B cell (primary cell): ENCODE results near the gene KRT5. TPM values are rescaled to one million over a fixed set of nuclear protein-coding genes. Genes with fewer than 3 reads are reported as not detected.

Source experiments
- ATAC-seq: fragments of 200-7000 bp; cut with Tn5 transposase; one replicate; pipeline ENCODE4 v1.10.0; 2021; ENCODE audit warnings: low read depth, mild to moderate bottlenecking, moderate number of reproducible peaks, moderate library complexity
- CTCF ChIA-PET: fragments of 350-600 bp; sonication (Branson Sonifier 250); formaldehyde crosslinking; loops from one replicate; lab custom pipeline; 2021; ENCODE audit warnings: antibody characterized with exemption, inconsistent platforms; lab: Charles Lee
- POLR2A ChIA-PET: fragments of 350-600 bp; sonication (Branson Sonifier 250); formaldehyde crosslinking; loops from one replicate; lab custom pipeline; 2021; ENCODE audit warnings: antibody characterized with exemption; lab: Charles Lee
- DNase-seq: peaks from one replicate; pipeline ENCODE4 v3.0.0; 2013
- H2AFZ ChIP-seq: 2 replicates; pipeline ENCODE4 v1.6.1; 2012; ENCODE audit warnings: mild to moderate bottlenecking, low read depth, low read length; ENCODE audit not compliant: insufficient read depth, poor library complexity, severe bottlenecking
- H3K27ac ChIP-seq, 2 donors: 1 replicate in 1 of 2; 2 replicates in 1 of 2; pipeline ENCODE4 v1.5.1; 2012 to 2013; ENCODE audit warnings: low read length in 2 of 2, mild to moderate bottlenecking in 2 of 2, moderate library complexity in 1 of 2
- H3K27me3 ChIP-seq, 4 experiments: fragments of 200-600 bp in 1 of 4; sonication (generic) in 1 of 4; replicated peaks in 1 of 4; 1 replicate in 2 of 4; 2 replicates in 2 of 4; pipeline versions ENCODE4 v1.6.1 to v1.7.0; 2013 to 2016; ENCODE audit warnings: low read length in 3 of 4, mild to moderate bottlenecking in 2 of 4, mixed read lengths in 1 of 4, moderate library complexity in 1 of 4; ENCODE audit not compliant: insufficient read depth in 4 of 4, control insufficient read depth in 3 of 4; ENCODE audit errors: control extremely low read depth in 1 of 4
- H3K36me3 ChIP-seq, 2 experiments: replicated peaks in 1 of 2; 1 replicate in 1 of 2; 2 replicates in 1 of 2; pipeline versions ENCODE4 v1.6.1 to v1.7.1; 2013; ENCODE audit warnings: low read length in 1 of 2; ENCODE audit not compliant: insufficient read depth in 2 of 2, control insufficient read depth in 1 of 2; ENCODE audit errors: control extremely low read depth in 1 of 2, extremely low read depth in 1 of 2
- H3K4me1 ChIP-seq, 2 donors: fragments of 200-600 bp in 1 of 2; sonication (generic) in 1 of 2; 1 replicate in 1 of 2; 2 replicates in 1 of 2; pipeline versions ENCODE4 v1.5.1 to v1.6.1; 2013 to 2017; ENCODE audit warnings: low read length in 2 of 2; ENCODE audit not compliant: control insufficient read depth in 2 of 2, insufficient read depth in 2 of 2
- H3K4me2 ChIP-seq: replicated peaks from 2 replicates; pipeline ENCODE3; 2012; ENCODE audit warnings: mild to moderate bottlenecking, low read depth, low read length; ENCODE audit not compliant: poor library complexity, severe bottlenecking
- H3K4me3 ChIP-seq, 5 experiments: fragments of 200-600 bp in 1 of 5; sonication (generic) in 1 of 5; 1 replicate in 3 of 5; 2 replicates in 2 of 5; pipeline versions ENCODE4 v1.5.1 to v1.7.0; 2011 to 2016; ENCODE audit warnings: low read length in 4 of 5, mild to moderate bottlenecking in 4 of 5, low read depth in 2 of 5, control low read depth in 1 of 5, moderate library complexity in 1 of 5; ENCODE audit not compliant: insufficient read depth in 1 of 5; ENCODE audit errors: control extremely low read depth in 1 of 5, extremely low read depth in 1 of 5
- H3K79me2 ChIP-seq: fragments of 200-600 bp; sonication (generic); one replicate; pipeline ENCODE4 v1.6.0; 2016; ENCODE audit warnings: low read length; ENCODE audit not compliant: control insufficient read depth, insufficient read depth
- H3K9ac ChIP-seq: fragments of 200-600 bp; sonication (generic); 2 replicates; pipeline ENCODE4 v1.6.1; 2017; ENCODE audit warnings: mild to moderate bottlenecking, low read length, moderate library complexity
- H3K9me3 ChIP-seq, 3 donors: one replicate each; pipeline versions ENCODE4 v1.6.1 to v1.7.1; 2013; ENCODE audit warnings: low read length in 2 of 3; ENCODE audit not compliant: control insufficient read depth in 2 of 3, insufficient read depth in 1 of 3; ENCODE audit errors: control extremely low read depth in 1 of 3
- H4K20me1 ChIP-seq: 2 replicates; pipeline ENCODE4 v1.6.0; 2012; ENCODE audit warnings: mild to moderate bottlenecking, low read length; ENCODE audit not compliant: insufficient read depth, control insufficient read depth, poor library complexity, severe bottlenecking
- H3K27ac Mint-ChIP-seq: one replicate; pipeline ENCODE4 v1.8.0; 2021; ENCODE audit warnings: mixed read lengths
- H3K27me3 Mint-ChIP-seq: one replicate; pipeline ENCODE4 v1.8.0; 2021; ENCODE audit warnings: mixed read lengths
- H3K4me1 Mint-ChIP-seq: one replicate; pipeline ENCODE4 v1.8.0; 2021; ENCODE audit warnings: mixed read lengths
- H3K4me3 Mint-ChIP-seq: one replicate; pipeline ENCODE4 v1.8.0; 2021; ENCODE audit warnings: mixed read lengths
- H3K9me3 Mint-ChIP-seq: one replicate; pipeline ENCODE4 v1.8.0; 2022; ENCODE audit warnings: mixed read lengths; ENCODE audit not compliant: insufficient read depth
- CTCF ChIP-seq: fragments of 200-600 bp; IDR thresholded peaks from one replicate; pipeline ENCODE4 v1.8.0; 2022; ENCODE audit warnings: antibody characterized with exemption, mild to moderate bottlenecking
- EZH2 ChIP-seq: IDR thresholded peaks from 2 replicates; pipeline ENCODE4 v1.6.1; 2012; ENCODE audit warnings: borderline replicate concordance, low read depth, mild to moderate bottlenecking, moderate library complexity, low read length; ENCODE audit not compliant: insufficient read depth, poor library complexity, severe bottlenecking
- WGBS: methylation state at CpG from one replicate; pipeline ENCODE4 v1.1.5; 2013; ENCODE audit warnings: missing lambda C conversion rate; ENCODE audit not compliant: insufficient coverage; 5-methylcytosine and 5-hydroxymethylcytosine counted together
- intact Hi-C: fragments of 100-400 bp; cut with micrococcal nuclease; formaldehyde crosslinking; loops from one replicate; pipeline ENCODE4 v1.10.0; 2022
- polyA plus RNA-seq: library from polyadenylated mRNA; depleted of rRNA; stranded (reverse); fragments of >200 nt; gene quantifications from 2 replicates; pipeline ENCODE4 v1.2.3, GENCODE V29; 2012
- total RNA-seq, 2 donors: library from RNA; stranded (reverse); fragments of 120-200 nt in 1 of 2; gene quantifications; 1 replicate in 1 of 2; 2 replicates in 1 of 2; pipeline versions ENCODE4 v1.2.3 to v1.2.4, GENCODE V29; 2013 to 2022

Gene KRT5
- total and polyA plus RNA-seq, 2 donors (not counting 1 experiment from before 2014, with no cell fraction given): not detected

DNA sequence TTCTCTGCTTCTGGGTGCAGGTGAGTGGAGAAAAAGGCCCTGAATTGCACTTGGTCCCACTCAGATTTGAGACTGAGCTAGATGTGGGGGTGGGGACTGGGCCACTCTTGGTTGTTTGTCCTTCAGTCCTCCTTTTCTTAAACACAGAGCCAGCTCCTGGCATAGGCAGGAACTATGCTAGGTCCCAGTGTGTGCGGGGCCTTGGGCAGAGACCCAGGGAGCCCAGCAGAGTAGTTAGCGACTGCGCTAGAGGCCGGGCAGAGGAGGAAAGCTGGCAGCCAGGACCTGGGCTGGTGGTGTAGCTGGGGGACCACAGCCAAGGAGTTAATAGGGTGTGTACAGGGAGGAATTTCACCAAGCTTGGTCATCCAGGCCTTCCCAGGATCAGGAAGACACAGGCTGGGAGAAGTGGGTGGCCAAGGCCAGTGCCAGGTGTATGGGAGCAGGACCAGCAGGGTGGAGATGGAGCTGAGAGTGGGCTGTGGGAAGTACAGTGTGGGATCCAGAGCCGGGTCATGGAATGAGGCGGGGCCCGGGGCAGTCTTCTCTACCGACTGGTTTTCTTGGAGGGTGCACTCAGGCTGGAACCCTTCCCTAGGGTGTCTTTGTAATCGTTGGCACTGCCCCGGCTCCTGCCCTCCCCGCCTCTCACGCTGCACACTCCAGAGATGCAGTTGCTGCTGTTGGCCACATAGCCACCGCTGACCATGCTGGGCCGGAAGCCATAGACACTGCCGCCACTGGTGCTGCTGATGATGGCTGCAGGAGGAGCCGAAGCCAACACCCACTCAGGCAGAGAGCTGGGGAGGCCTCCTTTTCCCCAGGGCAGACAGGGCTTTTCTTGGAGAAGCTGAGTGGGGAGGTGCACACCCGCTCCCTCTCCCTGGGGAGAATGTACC, 24.0 kb upstream of the KRT5 start:
- Histone ChIP-seq H3K4me2 (no peak overlapping the region), H3K9ac (no peak overlapping the region), H4K20me1 (no peaks in the 10 kb centered on the region), H3K27ac (no peak overlapping the region), H3K4me1 (no peaks in the 10 kb centered on the region), H3K36me3 (no peaks in the 10 kb centered on the region), H3K4me3 (no peak overlapping the region), H2AFZ (no peak overlapping the region), H3K27me3 (no peaks in the 10 kb centered on the region), H3K9me3 (peaks cover 0 to 6% (median 0%) of the 10 kb centered on the region in 3 donors), H3K79me2 (no peaks in the 10 kb centered on the region)
- H3K4me3 Mint-ChIP-seq: no peak overlapping the region
- intact Hi-C loops: no loop called here
- peaks cover 15% of the 10 kb centered on the region for H3K27me3 Mint-ChIP-seq
- no peak overlapping the region for H3K27ac Mint-ChIP-seq
- ChIA-PET CTCF (no interaction called here), POLR2A (no interaction called here)
- TF ChIP-seq EZH2 (no peak), CTCF (no peak)
- H3K4me1 Mint-ChIP-seq: no peaks in the 10 kb centered on the region
- H3K9me3 Mint-ChIP-seq: no peaks in the 10 kb centered on the region
- 94% methylated on average over 17 of the region's 17 CpGs for WGBS
- ATAC-seq (no peak), DNase-seq (no peak)

GRCh38 chr12:52542785-52543318, 22.7 kb upstream of the KRT5 start:
- WGBS: 88% methylated on average over 6 of the region's 7 CpGs
- Histone ChIP-seq H4K20me1 (no peaks in the 10 kb centered on the region), H3K4me1 (no peaks in the 10 kb centered on the region), H3K4me2 (no peak overlapping the region), H3K27ac (no peak overlapping the region), H3K9ac (no peak overlapping the region), H3K9me3 (peaks cover 0 to 6% (median 0%) of the 10 kb centered on the region in 3 donors), H3K4me3 (no peak overlapping the region), H3K27me3 (no peaks in the 10 kb centered on the region), H3K36me3 (no peaks in the 10 kb centered on the region), H2AFZ (no peak overlapping the region), H3K79me2 (no peaks in the 10 kb centered on the region)
- ChIA-PET CTCF (no interaction called here), POLR2A (no interaction called here)
- Mint-ChIP-seq H3K4me3 (no peak overlapping the region), H3K4me1 (no peaks in the 10 kb centered on the region), H3K27ac (no peak overlapping the region), H3K27me3 (peaks cover 12% of the 10 kb centered on the region), H3K9me3 (no peaks in the 10 kb centered on the region)
- ATAC-seq (no peak), DNase-seq (no peak)
- intact Hi-C loops: no loop called here
- TF ChIP-seq CTCF (no peak), EZH2 (no peak)
